A673 (cell line): ENCODE measurements around the gene CLTRN. TPM values are rescaled to one million over a fixed set of nuclear protein-coding genes. Genes with fewer than 3 reads are reported as not detected.

Source experiments
- BruUV-seq: library from RNA; stranded (reverse); fragments of 400-500 nt; replicated peaks from 2 replicates; lab custom pipeline; 2021; lab: Mats Ljungman, UMichigan
- CTCF ChIA-PET: fragments of 300-600 bp; sonication (Branson Sonifier 250); formaldehyde crosslinking; loops from one replicate; lab custom pipeline; 2022; ENCODE audit warnings: antibody characterized with exemption; lab: Charles Lee
- POLR2A ChIA-PET: fragments of 300-600 bp; sonication (Branson Sonifier 250); formaldehyde crosslinking; loops from one replicate; lab custom pipeline; 2022; ENCODE audit warnings: antibody characterized with exemption; ENCODE audit not compliant: low non-redundant PET; lab: Charles Lee
- DNase-seq: peaks from one replicate; pipeline ENCODE4 v3.0.0-alpha.2; 2015; ENCODE audit warnings: low spot score
- H3K27ac ChIP-seq: fragments of 200-600 bp; sonication (generic); 2 replicates; pipeline ENCODE4 v1.5.1; 2016; ENCODE audit warnings: mixed run types, low read depth, mild to moderate bottlenecking, mixed read lengths, antibody characterized with exemption, low read length; ENCODE audit not compliant: poor library complexity, severe bottlenecking
- H3K27me3 ChIP-seq: fragments of 200-600 bp; sonication (generic); replicated peaks from 2 replicates; pipeline ENCODE4 v1.6.1; 2017; ENCODE audit warnings: mixed run types, low read depth, mild to moderate bottlenecking, mixed read lengths, antibody characterized with exemption, low read length; ENCODE audit not compliant: insufficient read depth, poor library complexity
- H3K36me3 ChIP-seq: fragments of 200-600 bp; sonication (generic); 2 replicates; pipeline ENCODE4 v1.6.1; 2016; ENCODE audit warnings: mixed run types, mild to moderate bottlenecking, mixed read lengths, antibody characterized with exemption, low read length; ENCODE audit not compliant: insufficient read depth, poor library complexity, severe bottlenecking
- H3K4me1 ChIP-seq: fragments of 200-600 bp; sonication (generic); 2 replicates; pipeline ENCODE4 v1.6.1; 2017; ENCODE audit warnings: mixed run types, mild to moderate bottlenecking, mixed read lengths, antibody characterized with exemption, low read length; ENCODE audit not compliant: insufficient read depth, poor library complexity, severe bottlenecking
- H3K4me3 ChIP-seq: fragments of 200-600 bp; sonication (generic); 2 replicates; pipeline ENCODE4 v1.5.1; 2016; ENCODE audit warnings: low read depth, mixed run types, mild to moderate bottlenecking, mixed read lengths, low read length; ENCODE audit not compliant: poor library complexity, severe bottlenecking
- H3K9me3 ChIP-seq: fragments of 200-600 bp; sonication (generic); 2 replicates; pipeline ENCODE4 v1.6.1; 2016; ENCODE audit warnings: mixed run types, low read depth, mild to moderate bottlenecking, mixed read lengths, antibody characterized with exemption, low read length; ENCODE audit not compliant: poor library complexity, severe bottlenecking
- EZH2 ChIP-seq: fragments of 200-600 bp; sonication (generic); IDR thresholded peaks from 2 replicates; pipeline ENCODE4 v1.6.1; 2017; ENCODE audit warnings: borderline replicate concordance, low read depth, mild to moderate bottlenecking, mixed read lengths, antibody characterized with exemption, low read length; ENCODE audit not compliant: poor library complexity, severe bottlenecking
- intact Hi-C: fragments of 100-400 bp; cut with micrococcal nuclease; formaldehyde crosslinking; loops from one replicate; pipeline ENCODE4 v1.10.0; 2022; ENCODE audit not compliant: unreplicated experiment
- total RNA-seq: library from RNA; stranded (reverse); gene quantifications from 2 replicates; pipeline ENCODE4 v1.2.3, GENCODE V29; 2021
- TF ChIP-seq, protein P1 (sequence below): fragments of 300-800, 200-600 bp; sonication (generic); conservative IDR thresholded peaks from 2 replicates; pipeline ENCODE4 v1.5.1; 2017; ENCODE audit warnings: low read depth, mild to moderate bottlenecking, antibody characterized with exemption, low read length, moderate library complexity, mixed read lengths

Gene CLTRN
- total RNA-seq, 1 experiment from 2014 or later, result not detected

- Histone ChIP-seq H3K9me3 (no peaks in the 10 kb centered on the region), H3K36me3 (peaks cover 3% of the 10 kb centered on the region), H3K4me1 (no peaks in the 10 kb centered on the region), H3K4me3 (no peak overlapping the region), H3K27ac (no peak overlapping the region), H3K27me3 (no peaks in the 10 kb centered on the region)
- BruUV-seq, result no TSS peak
- ChIA-PET POLR2A (no interaction called here), CTCF (no interaction called here)
- no peak for TF ChIP-seq EZH2
- TF ChIP-seq, protein P1, sequence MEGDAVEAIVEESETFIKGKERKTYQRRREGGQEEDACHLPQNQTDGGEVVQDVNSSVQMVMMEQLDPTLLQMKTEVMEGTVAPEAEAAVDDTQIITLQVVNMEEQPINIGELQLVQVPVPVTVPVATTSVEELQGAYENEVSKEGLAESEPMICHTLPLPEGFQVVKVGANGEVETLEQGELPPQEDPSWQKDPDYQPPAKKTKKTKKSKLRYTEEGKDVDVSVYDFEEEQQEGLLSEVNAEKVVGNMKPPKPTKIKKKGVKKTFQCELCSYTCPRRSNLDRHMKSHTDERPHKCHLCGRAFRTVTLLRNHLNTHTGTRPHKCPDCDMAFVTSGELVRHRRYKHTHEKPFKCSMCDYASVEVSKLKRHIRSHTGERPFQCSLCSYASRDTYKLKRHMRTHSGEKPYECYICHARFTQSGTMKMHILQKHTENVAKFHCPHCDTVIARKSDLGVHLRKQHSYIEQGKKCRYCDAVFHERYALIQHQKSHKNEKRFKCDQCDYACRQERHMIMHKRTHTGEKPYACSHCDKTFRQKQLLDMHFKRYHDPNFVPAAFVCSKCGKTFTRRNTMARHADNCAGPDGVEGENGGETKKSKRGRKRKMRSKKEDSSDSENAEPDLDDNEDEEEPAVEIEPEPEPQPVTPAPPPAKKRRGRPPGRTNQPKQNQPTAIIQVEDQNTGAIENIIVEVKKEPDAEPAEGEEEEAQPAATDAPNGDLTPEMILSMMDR, result no peak
- DNase-seq, result no peak
- intact Hi-C loops, result no loop called here
These were observed 18.6 kb upstream of the CLTRN start for GRCh38 chrX:15683193-15683592.

- POLR2A ChIA-PET, result interaction anchor here (0.6 kb wide), 1 partner anchor 25 kb away, joined by 3 read pairs; no protein-coding TSS in a partner anchor
- TF ChIP-seq, protein P1, result no peak
- no peak for TF ChIP-seq EZH2
- CTCF ChIA-PET, result no interaction called here
- Histone ChIP-seq H3K9me3 (no peaks in the 10 kb centered on the region), H3K4me1 (peaks cover 13% of the 10 kb centered on the region), H3K36me3 (no peaks in the 10 kb centered on the region), H3K4me3 (no peak overlapping the region), H3K27me3 (no peaks in the 10 kb centered on the region), H3K27ac (no peak overlapping the region)
- no peak for DNase-seq
- intact Hi-C loops, result no loop called here
- no TSS peak for BruUV-seq
These were observed 16.8 kb upstream of the CLTRN start for GRCh38 chrX:15681433-15681832.

DNA sequence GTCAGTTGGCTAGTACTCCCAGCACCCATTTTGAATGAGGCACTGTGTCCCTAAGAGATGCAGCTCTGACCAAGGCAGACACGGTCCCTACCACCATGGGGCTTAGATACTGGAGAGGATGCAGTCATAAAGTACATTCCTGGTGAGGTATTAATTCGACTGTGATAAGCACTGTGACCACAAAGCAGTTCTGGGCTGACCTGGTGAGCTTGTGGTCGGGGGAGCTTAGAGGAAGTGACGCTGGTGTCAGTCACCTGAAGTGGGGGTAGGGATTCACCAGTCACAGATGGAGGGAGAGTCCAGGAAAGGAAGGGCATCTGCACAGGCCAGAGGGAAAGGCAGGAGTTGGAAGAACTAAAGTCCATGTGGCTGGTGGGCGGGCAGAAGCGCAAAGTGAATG, 15.8 kb upstream of the CLTRN start:
- intact Hi-C loops, result no loop called here
- H3K36me3 ChIP-seq, result no peaks in the 10 kb centered on the region
- no peak overlapping the region for H3K4me3 ChIP-seq
- peaks cover 15% of the 10 kb centered on the region for H3K4me1 ChIP-seq
- no peaks in the 10 kb centered on the region for H3K27me3 ChIP-seq
- TF ChIP-seq EZH2, result no peak
- ChIA-PET CTCF (no interaction called here), POLR2A (no interaction called here)
- no peaks in the 10 kb centered on the region for H3K9me3 ChIP-seq
- BruUV-seq, result no TSS peak
- DNase-seq, result no peak
- no peak overlapping the region for H3K27ac ChIP-seq

- Histone ChIP-seq H3K27me3 (no peaks in the 10 kb centered on the region), H3K9me3 (no peaks in the 10 kb centered on the region), H3K27ac (no peak overlapping the region), H3K4me3 (no peak overlapping the region), H3K36me3 (no peaks in the 10 kb centered on the region), H3K4me1 (peaks cover 15% of the 10 kb centered on the region)
- intact Hi-C loops, result loop anchor here (10.0 kb wide), 2 partner anchors 184 to 334 kb away; partner anchors contain the start of gene PIR
- no TSS peak for BruUV-seq
- POLR2A ChIA-PET, result no interaction called here
- CTCF ChIA-PET, result no interaction called here
- DNase-seq, result peak; percentile 66
- TF ChIP-seq, protein P1, result no peak
- TF ChIP-seq EZH2, result no peak
These were observed 14.6 kb upstream of the CLTRN start for GRCh38 chrX:15679246-15679645.
